Effector CD8-positive, alpha-beta T cell (primary cell): ENCODE data around the gene XYLB.

Experiments used
- DNase-seq: peaks from one replicate; lab custom pipeline; 2025; lab: John Stamatoyannopoulos, UW

The XYLB gene

DNA sequence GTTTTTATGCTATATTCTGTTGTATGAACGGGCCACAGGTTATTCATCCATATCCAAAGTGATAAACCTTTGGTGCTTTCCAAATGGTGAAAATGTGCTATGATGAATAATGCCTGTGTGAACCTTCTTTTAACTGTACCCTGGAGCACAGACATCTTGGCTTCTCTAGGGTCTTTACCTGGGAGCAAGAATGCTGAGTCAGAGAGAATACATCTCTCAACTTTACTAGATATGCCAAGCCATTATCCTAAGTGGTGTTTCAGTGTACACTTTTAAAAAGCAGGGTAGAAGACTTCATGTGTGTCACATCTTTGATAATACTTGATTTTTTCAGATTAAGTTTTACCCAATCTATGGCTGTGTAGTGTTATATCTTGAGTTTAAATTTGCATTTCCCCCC lies 23.5 kb upstream of the XYLB start:
- no peak for DNase-seq

DNA sequence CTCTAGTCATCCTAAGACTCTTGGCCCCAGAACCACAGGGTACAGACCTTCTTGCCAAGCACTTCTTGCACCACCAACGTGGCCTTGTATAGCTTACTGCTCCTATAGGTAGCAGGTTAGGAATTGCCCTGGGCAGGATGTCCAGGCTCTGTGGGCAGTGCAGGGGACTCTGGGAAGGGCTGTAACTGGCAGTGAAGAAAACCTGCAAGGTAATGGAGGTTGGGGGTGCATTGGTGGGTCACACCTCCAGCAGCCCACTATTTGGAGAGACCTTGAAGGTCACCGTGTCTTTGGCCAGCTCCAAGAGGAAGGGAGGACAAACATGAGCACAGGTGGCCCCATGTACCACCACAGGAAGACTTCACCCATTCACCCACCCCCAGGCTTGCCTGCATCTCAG lies 21.3 kb upstream of the XYLB start:
- DNase-seq: no peak

DNA sequence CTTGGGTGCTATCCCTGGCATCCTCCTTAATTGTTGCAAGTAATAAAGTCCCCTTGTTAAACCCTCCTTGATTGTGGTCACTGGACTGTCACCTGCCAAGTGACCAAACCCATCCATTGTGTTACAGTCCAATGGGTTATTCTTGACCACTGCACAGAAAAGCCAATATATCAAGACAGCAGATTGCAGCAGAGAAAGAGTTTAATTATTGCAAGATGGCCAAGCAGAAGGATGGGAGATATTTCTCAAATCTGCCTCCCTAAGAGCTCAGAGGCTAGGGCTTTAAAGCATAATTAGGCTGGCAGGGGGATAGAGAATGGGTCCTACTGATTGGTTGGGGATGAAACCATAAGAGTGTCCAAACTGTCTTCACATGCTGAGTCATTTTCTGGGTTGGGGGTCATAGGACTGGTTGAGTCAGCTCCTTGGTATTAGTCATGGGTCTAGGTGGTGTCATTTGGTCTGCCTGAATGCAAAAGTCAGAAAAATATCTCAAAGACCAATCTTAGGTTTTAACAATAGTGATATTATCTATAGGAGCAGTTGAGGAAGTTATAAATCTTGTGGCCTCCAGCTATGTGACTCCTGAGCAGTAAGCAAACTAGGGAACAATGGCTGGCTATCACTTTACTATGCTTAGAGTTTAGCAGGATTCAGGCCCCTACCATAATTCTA lies 19.1 kb upstream of the XYLB start:
- DNase-seq: no peak

DNA sequence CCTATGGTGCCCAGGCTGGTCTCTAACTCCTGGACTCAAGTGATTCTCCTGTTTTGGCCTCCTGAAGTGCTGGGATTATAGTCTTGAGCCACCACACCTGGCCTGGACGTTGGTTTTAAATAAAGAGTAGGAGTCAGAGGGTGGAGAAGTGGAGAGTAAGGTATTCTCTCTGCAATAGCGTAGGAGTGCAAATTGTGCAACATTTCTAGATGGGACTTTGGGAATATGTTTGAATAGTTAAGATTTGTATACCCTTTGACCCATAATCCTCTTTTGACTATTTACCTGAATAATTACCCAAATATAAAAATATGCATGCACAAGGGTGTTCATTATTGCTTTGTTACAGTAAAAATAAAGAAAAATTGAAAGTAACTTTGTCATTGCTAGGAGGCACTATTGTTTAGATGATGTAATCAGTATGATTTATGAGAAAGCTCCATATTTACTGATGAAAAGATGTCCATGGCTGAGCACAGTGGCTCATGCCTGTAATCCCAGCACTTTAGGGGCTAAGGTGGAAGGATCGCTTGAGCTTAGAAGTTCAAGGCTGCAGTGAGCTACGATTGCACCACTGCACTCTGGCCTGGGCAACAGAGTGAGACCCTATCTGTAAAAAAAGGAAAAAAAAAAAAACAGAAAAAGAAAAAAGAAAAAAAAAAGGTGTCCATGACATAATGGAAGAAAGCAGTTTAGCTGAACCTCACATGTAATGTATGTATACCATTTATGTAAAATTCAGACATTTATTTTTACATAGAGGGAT lies 15.1 kb upstream of the XYLB start:
- no peak for DNase-seq

DNA sequence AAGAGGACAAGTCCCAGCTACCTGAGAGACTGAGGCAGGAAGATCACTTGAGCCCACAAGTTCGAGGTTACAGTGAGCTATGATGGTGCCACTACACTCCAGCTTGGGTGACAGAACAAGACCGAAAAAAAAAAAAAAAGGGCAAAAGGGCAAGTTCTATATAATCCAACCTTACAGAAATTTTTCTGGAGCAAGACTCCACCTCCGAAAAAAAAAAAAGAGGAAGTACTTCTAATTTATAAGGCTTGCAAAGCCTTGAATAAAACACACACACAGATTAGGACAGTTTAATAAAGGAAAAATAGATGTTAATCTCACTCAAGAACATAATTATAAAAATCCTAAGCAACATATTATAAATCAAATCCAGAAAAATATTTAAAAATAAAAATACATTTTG lies 14.4 kb upstream of the XYLB start:
- no peak for DNase-seq

DNA sequence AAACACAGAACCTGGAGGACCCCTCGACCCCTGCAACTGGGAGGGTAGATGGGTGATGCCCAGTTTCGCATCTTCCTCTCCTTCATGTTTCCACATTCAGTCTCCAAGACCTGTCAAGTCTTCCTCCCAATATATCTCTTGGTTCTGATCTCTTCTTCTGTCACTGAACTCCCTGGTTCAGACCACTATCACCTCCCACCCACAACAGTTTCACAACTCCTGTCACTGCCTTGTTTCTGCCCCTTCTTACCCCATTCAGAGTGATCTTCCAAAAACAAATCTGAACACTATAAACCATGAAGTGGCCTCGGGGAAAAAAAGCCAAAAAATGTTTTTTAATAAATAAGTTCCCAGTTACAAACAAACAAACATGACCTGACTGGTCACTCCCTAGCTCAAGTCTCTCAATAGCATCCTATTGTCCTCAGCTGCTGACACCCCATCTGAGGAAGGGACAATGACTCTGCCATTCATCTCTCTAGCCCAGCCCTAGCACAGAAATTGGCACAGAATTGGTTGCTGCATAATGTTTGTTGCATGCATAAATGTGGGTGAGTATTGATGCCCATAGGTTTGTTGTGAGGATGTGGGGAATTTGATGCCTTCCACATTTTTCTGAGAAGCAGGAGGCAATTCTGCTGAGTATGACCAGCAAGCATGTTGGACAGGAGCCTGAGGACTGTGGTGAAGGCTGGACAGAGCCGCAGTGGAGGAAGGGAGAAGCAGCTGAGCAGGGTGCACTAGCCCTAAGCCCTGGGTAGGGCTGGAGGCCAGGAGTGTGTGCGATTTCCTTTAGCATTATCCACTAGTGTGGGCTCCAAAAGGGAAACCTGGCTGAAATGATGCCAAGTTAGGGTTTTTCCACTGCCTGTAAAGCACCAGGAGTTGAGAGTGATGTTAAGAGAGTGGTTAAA lies 12.2 kb upstream of the XYLB start:
- no peak for DNase-seq

DNA sequence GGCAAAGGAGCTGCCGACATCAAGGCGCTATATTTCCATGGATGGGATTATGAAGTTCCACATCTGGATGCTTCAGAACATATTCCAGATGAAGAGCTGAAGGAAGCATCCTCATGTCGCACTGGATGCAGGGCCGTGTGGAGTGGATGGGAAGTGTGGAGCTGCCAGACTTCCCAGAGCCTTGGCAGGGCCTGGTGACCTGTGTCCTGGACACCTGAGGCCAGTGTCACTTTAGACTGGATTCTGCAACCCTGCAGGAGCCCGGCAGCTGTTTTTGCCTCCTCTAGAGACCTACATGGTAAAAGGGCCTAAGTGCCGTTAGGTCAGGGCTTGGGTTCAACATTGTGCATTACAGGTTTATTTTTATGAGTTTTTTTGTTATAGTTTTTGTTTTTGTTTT lies 11.3 kb upstream of the XYLB start:
- no peak for DNase-seq

DNA sequence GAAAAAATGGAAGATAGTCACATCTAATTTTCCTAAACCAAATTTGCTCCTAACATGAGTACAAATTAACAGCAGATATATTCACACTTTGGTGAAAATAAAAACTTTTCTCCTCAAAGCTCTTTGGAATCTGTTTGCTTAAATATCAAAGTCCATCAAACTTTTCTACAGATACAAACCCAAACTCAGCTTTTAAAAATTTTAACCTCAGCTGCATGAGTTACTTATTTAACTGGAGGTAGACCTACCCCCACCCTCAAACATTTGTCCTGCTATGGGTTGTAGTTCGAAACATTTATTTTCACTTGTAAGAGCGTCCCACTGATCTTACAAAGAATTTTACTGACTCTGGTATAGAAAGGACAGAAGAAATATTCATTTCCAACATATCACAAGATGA lies 8.9 kb upstream of the XYLB start:
- no peak for DNase-seq

DNA sequence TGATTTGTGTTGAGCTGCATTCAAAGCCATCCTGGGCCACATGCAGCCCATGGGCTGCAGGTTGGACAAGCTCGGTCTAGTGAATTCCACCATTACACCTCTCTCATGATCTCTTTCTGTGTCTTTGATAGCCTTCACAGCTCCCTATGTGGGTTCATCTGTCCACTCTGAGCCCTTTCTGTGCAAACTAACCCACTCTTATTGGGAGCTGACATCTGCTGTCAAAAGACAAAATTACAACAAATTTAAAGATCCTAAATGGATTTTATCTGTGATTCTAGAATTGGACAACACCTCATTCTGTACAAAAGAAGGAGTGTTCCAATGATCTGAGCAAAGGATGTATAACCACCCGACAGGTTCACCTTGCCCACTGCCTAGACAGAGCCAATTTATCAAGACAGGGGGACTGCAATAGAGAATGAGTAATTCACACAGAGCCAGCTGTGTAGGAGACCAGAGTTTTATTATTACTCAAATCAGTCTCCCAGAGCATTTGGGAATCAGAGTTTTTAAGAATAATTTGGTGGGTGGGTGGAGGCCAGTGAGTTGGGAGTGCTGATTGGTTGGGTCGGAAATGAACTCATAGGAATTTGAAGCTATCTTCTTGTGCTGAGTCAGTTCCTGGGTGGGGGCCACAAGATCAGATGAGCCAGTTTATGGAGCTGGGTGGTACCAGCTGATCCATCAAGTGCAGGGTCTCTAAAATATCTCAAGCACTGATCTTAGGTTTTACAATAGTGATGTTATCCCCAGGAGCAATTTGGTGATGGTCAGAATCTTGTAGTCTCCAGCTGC lies 2.6 kb upstream of the XYLB start:
- DNase-seq: no peak

DNA sequence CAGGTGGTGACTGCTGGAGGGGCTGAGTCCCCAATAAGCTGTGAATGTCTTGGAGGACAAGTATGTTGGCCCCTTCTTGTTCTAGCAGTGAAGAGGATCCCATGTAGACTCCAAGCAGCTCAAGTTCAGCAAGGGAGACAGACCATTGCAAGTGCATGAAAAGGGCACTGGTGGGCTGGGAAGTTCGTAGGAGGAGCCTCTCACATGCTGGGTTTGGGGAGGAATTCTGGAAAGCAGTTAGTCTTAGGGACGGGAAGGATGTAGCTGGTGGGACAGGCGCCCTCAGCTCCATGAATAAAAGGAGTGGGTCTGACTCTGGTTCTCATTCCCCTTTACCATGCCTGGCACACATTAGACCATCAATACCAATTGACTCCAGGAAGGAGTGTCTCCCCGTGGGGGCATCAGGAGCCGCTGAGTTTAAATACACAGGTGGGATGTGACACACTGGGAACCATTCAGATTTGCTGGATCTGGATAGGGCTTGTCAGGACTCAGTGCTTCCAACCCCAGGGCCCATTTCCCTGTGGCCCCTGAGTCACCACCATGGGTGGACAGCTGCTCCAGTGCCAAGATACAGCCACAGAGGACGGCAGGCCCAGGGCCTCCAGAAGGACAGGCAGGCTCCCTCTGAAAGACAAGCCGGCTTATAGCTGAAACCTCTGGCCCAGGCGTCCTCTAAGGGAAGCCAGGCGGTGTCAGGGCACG lies 552 bp upstream of the XYLB start:
- no peak for DNase-seq

DNA sequence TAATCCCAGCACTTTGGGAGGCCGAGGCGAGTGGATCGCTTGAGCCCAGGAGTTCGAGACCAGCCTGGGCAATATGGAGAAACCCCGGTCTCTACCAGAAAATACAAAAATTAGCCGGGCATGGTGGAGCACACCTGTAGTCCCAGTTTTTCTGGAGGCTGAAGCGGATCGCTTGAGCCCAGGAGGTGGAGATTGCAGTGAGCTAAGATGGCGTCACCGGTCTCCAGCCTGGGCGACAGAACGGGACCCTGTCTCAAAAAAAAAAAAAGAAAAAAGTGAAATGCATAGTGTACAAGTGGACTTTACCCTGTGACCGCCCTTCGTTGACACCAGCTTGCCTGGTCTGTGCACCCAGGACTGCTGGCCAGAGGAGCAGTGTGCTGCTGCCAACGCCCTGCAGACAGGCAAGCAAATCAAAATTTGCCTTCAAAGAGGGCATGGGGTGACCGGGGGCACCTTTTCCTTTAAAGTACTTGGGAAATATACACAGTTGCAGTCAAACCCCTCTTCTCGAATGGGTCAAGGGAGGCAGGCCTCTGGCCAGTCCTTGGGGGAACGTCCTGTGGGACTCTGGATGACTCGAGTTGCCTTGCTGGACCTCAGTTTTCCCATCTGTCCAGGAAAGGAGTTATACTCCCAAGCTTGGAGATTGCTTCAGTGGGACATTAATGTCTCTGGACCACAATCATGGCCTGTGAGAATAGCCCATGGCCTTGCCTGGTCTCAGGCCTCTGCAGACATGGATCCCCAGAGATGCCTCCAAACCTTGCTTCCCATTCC lies 1.0 kb downstream of the XYLB start:
- no peak for DNase-seq

DNA sequence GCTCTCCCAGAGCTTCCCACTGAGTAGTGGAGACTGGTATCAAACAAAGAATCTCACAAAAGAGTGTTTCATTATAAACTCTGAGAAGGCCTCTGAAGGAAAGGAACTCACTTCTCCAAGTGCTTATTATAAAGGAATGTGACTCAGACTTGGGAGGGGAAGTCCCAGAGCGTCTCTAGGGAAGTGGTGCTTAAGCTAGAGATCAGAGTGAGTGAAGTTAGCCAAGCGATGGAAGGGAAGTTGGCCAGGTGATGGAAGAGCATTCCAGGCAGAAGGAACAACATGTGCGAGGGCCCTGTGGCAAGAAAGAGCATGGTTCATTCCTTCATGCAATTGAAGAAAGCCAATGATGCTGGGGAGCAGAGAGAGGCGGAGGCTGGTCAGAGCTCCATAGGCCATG lies 2.3 kb downstream of the XYLB start:
- DNase-seq: no peak

DNA sequence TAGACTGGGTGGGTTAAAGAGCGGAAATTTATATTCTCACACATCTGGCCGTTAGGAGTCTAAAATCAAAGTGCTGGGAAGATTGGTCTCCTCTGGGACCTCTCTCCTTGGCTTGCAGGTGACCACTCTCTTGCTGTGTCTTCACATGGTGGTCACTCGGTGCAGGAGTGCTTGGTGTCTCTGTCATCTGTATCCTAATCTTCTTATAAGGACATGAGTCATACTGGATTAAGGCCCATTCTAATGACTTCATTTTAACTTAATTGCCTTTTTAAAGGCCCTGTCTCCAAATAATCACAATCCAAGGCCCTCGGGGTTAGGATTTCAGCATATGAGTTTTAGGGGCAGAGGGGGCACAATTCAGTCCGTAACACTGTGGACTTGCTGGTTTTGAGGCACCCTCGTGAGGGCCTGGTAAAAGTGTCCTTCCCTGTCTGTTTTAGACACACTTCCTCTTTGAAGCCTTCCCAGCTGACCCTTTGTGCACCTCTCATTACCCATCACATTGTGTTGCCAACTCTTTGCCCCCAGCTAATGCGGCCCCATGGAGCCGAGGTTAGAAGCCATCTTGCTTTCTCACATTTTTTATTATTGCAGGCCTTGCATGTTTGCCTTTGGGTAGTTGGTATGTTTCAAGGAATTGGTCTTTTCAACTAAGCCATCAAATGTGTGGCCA lies 3.2 kb downstream of the XYLB start:
- no peak for DNase-seq

DNA sequence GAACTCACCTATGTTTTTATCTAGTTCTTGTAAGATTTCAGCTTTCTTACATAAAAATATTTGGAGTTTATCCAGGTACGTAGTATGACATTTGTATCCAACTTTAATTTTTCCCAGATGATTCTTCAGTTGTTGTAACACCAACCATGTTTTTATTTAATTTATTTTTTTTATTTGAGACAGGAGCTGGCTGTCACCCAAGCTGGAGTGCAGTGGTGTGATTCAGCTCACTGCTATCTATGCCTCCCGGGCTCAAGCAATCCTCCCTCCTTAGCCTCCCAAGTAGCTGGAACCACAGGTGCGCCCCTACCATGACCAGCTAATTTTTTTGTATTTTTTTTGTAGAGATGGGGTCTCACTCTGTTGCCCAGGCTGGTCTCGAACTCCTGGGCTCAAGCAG lies 6.6 kb downstream of the XYLB start:
- no peak for DNase-seq

DNA sequence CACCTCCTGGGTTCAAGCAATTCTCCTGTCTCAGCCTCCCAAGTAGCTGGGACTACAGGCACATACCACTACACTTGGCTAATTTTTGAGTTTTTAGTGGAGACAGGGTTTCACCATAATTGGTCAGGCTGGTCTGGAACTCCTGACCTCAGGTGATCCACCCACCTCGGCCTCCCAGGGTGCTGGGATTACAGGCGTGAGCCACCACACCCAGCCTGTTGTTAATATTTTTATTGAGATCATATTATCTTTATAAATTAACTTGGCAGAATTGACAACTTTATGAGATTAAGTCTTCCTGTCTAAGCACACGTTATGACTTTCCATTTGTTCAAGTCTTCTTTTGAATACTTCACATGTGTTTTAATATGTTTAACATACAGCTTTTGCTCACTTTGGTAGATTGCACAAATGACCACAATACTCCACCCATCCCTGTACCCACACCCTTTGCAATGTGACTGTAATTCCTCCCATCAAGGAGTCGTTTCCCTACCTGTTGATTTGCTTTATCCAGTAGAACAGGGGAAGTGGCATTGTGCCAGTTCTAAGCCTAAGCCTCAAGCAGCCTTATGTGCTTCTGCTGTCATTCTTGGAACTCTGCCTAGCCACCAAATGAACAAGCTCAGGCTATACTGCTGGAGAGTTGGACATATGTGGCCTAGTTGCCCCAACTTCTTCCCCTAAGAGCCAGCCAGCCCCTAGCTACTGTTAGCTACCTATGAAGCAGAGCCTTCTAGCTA lies 8.2 kb downstream of the XYLB start:
- no peak for DNase-seq

DNA sequence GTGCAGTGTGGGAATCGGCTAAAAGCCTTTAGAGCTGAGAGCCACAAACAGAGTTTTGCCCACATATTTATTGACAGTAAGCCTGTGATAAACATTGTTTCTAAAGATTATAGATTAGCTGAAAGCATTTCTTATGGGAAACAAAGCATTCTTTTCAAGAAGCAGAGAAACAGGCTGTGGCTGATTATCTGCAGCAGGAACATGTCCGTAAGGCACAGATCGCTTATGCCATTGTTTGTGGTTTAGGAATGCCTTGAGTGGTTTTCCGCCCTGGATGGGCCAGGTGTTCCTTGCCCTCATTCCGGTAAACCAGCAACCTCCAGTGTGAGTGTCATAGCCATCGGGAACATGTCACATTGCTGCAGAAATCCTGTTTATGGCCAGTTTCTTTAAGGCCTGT lies 12.5 kb downstream of the XYLB start:
- no peak for DNase-seq

DNA sequence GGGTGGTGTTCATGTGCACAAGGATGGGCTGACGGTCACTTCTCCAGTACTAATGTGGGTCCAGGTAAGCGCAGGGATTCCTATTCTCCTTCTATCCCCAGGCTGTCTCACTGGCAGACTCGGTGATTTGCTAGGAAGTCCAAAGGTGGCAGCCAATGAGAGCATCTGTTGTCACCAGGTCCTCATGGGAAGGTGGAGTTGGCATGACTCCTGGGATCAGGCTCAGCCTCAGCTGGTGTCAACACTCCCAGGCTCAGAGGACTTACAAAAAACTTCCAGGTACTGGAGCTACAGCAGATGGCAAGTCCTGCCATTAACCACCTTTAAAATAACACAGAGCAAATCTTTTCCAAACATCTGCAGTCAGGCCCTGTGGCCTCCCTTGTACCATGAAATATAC lies 13.8 kb downstream of the XYLB start:
- no peak for DNase-seq

DNA sequence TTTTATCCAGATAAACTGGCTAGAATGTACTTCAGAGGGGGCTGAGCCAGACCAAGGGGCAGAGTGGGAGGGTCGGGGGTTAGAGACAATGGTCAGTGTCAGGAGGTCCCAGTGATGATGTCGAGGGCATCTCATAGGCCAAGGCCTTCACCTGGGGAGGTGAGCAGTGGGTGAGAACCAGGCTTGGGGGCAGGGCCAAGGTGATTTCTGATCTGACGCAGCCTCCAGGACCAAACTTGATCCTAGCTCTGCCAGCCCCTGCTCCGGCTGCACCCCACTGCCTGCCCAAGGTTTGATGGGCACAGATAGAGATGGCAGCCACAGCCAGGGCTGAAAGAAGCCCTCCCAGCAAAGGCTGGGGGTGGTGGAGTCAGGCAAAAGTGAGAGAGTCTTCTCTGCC lies 14.9 kb downstream of the XYLB start:
- no peak for DNase-seq

DNA sequence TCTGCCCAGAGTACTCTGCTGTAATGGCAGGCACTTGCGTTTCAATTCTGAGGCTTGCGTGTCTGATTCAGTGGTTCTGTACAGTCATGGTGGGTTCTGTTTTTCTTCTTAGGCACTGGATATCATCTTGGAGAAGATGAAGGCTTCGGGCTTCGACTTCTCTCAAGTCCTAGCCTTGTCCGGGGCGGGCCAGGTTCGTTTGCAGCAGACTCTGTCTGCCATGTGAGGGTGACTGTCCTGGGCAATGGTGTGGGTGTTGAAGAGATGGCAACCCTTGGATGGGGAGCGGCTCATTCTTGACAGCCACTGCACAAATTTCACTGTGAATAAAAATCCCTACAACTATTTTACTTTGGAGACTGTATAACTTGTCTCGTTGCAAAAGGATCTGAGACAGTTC lies 16.2 kb downstream of the XYLB start:
- no peak for DNase-seq
